NB4 (cell line): ENCODE results near the gene RAPGEF5.
A peak's percentile ranks its signal among the peaks of the same experiment; 100 is the strongest.

Experiments used
- DNase-seq: peaks from one replicate; pipeline ENCODE4 v3.0.0; 2010; ENCODE audit warnings: low read depth
- H3K4me3 ChIP-seq: one replicate; pipeline ENCODE4 v1.5.1; 2011; ENCODE audit warnings: mild to moderate bottlenecking, low read depth, low read length, moderate library complexity
- MYC ChIP-seq: IDR thresholded peaks from 2 replicates; pipeline ENCODE4 v1.6.1; 2011; ENCODE audit warnings: low read depth, low read length
- POLR2A ChIP-seq: IDR thresholded peaks from 2 replicates; pipeline ENCODE4 v1.6.1; 2011; ENCODE audit warnings: mild to moderate bottlenecking; ENCODE audit not compliant: insufficient read length; ENCODE audit errors: extremely low read depth
- TF ChIP-seq, protein P1 (sequence below): IDR thresholded peaks from one replicate; pipeline ENCODE4 v1.5.1; 2012; ENCODE audit warnings: low read depth, low read length
- TF ChIP-seq, protein P2 (sequence below): IDR thresholded peaks from 2 replicates; pipeline ENCODE4 v1.6.1; 2011; ENCODE audit warnings: low read depth, low read length

Gene RAPGEF5

DNA sequence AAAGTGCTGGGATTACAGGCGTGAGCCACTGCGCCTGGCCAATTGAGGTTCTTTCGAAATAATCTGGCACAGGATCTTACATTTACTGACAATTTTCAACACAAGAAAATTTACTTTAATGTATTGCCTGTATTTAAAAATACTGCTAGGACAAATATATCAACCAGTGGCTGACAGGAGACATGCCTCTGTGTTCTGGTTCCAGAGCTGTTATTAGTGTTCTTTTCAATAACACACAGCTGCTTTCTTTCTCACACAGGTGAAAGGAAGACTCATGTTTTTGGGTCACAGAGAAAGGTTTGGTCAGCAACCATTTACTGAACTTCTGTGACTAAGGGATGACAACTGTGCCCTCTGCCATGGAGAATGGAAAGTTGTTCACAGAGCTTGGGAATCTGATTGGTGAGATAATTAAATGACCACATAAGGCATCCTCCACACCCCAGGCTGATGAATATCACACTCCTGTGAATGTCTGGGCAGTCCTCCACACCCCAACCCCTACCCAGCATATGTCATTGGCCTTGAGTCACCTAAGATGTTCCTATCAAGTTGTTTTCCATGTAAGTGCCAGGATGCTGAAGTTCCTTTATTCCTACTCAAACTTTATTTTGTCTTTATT, 180.1 kb downstream of the RAPGEF5 start:
- no peak for DNase-seq
- TF ChIP-seq, protein P1, sequence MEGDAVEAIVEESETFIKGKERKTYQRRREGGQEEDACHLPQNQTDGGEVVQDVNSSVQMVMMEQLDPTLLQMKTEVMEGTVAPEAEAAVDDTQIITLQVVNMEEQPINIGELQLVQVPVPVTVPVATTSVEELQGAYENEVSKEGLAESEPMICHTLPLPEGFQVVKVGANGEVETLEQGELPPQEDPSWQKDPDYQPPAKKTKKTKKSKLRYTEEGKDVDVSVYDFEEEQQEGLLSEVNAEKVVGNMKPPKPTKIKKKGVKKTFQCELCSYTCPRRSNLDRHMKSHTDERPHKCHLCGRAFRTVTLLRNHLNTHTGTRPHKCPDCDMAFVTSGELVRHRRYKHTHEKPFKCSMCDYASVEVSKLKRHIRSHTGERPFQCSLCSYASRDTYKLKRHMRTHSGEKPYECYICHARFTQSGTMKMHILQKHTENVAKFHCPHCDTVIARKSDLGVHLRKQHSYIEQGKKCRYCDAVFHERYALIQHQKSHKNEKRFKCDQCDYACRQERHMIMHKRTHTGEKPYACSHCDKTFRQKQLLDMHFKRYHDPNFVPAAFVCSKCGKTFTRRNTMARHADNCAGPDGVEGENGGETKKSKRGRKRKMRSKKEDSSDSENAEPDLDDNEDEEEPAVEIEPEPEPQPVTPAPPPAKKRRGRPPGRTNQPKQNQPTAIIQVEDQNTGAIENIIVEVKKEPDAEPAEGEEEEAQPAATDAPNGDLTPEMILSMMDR = no peak
- TF ChIP-seq POLR2A = no peak
- no peak for TF ChIP-seq MYC
- TF ChIP-seq, protein P2, sequence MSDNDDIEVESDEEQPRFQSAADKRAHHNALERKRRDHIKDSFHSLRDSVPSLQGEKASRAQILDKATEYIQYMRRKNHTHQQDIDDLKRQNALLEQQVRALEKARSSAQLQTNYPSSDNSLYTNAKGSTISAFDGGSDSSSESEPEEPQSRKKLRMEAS = no peak
- no peak overlapping the region for H3K4me3 ChIP-seq

DNA sequence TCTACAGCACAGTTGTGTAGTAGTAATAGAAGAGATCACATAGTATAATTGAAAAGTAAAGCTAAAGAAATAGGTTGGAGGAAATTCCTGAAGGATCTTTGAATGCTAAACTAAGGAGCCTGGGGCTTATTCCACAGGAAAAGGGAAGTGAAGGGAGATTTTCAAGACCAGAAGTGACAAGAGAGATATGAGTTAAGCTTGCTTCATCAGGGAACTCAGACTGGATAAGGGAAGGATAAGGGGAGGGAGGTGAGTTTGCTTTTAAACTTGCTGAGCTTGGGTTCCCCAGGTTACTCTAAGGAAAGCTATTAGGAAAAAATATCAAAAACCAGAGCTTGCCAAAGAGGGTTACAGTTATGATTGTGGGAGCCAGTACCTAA, 182.4 kb downstream of the RAPGEF5 start:
- TF ChIP-seq, protein P1 = no peak
- no peak for TF ChIP-seq MYC
- no peak for TF ChIP-seq POLR2A
- TF ChIP-seq, protein P2 = no peak
- no peak for DNase-seq
- no peak overlapping the region for H3K4me3 ChIP-seq

DNA sequence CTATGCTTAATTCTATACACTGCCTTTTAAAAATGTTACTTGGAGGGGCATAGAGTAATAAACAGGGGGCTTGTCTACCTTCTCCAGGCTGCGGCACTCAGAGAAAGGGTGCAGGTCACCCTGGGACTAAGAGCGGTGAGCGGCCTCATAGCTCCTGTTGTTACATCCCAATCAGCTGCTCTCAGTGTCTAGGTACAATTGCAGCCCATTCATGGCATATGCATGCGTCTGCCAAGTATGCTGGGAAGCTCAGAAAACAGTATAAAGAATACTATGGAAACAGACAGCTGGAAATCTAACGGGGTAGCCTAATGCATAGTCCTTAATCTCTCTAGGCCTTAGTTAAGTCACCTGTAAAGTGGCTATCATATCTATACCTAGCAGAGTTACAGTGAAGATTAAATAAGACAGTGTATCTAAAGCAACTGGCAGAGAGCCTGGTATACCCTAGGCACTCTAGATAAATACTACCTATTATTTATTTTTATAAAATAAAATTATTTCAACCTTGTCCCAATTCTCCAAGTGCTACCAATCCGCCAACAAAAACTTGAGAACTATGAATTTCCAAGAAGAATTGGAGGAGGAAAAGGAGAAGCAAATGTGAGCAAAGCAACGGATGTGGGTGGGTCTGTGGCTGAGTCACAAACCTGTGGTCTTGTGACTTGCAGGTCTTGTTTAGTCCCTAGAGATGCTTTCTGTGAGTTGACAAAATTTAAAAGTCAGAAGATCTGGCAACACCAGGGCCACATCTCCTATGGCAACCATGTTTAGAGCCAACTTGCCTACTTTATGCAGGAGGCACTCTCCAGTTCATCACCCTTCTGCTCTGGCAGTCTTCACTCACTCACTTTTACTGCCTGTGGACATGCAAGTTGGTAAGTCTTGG, 183.0 kb downstream of the RAPGEF5 start:
- H3K4me3 ChIP-seq = no peak overlapping the region
- TF ChIP-seq, protein P2 = no peak
- TF ChIP-seq, protein P1 = no peak
- TF ChIP-seq MYC (no peak), POLR2A (no peak)
- DNase-seq = peak; percentile 96

DNA sequence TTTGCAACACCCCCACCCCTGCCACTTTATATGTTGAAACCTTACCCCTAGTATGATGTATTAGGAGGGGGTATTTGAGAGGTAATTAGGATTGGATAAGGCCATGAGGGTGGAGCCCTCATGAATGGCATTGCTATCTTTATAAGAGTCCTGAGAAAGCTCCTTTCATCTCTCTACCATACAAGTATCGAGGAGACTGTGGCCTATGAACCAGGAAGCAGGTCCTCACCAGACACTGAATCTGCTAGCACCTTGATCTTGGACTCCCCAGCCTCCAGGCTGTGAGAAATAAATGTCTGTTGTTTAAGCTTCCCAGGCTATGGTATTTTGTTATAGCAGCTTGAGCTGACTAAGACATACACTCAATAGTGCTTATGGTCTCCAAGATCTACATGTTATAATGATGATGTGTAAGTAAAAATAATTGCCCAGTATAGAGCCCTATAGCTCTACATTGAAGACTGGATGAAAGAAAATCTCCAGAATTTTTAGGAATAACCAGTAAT, 188.8 kb downstream of the RAPGEF5 start:
- DNase-seq = no peak
- no peak overlapping the region for H3K4me3 ChIP-seq
- TF ChIP-seq POLR2A = no peak

DNA sequence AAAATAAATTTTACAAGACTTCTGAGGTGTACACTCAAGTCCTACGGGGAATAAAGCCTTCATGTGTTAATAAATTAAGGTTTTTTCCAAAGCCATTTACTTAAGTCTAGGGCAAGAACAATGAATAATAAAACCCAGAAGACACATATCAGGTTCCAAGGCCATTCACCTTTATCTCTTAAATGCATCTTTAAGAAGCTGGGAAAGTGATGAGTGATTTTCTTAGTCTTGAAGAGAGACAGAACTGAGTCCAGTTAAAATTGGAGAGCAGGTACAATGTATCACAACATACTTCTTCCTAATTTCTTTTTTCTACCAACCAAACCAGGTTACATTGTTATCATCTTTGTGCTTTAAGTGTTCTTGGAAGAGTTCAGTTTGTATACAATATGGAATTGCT, 189.5 kb downstream of the RAPGEF5 start:
- TF ChIP-seq MYC (no peak), POLR2A (no peak)
- TF ChIP-seq, protein P2 = no peak
- TF ChIP-seq, protein P1 = no peak
- no peak for DNase-seq
- H3K4me3 ChIP-seq = no peak overlapping the region

DNA sequence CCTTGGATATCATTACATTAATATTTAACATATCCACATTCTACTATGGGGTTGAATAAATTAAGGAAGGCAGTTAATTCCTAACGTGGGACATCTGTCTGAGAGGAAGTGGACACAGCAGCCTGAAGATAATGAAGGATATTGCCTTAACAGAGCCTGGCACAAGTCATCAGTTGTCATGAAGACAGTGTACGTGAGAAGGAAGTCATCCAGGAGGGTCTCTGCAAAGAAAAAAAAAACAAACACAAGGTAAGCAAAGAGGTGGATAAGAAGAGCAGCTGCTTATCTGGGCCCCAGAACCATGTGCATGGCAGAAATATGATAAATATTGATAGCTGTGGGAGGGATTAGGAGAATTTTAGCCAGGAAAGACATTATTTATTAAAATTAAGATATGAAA, 190.0 kb downstream of the RAPGEF5 start:
- no peak for DNase-seq
- TF ChIP-seq, protein P2 = no peak
- TF ChIP-seq, protein P1 = no peak
- no peak for TF ChIP-seq POLR2A
- no peak for TF ChIP-seq MYC
- no peak overlapping the region for H3K4me3 ChIP-seq
